GM12874 (cell line): ENCODE data around the gene CXCL14.

Experiments used
- TF ChIP-seq, protein P1 (sequence below): IDR thresholded peaks from 2 replicates; pipeline ENCODE4 v1.5.1; 2011; ENCODE audit warnings: low read depth, mild to moderate bottlenecking, control low read depth, low read length, moderate library complexity; ENCODE audit not compliant: insufficient read depth

CXCL14 gene

DNA sequence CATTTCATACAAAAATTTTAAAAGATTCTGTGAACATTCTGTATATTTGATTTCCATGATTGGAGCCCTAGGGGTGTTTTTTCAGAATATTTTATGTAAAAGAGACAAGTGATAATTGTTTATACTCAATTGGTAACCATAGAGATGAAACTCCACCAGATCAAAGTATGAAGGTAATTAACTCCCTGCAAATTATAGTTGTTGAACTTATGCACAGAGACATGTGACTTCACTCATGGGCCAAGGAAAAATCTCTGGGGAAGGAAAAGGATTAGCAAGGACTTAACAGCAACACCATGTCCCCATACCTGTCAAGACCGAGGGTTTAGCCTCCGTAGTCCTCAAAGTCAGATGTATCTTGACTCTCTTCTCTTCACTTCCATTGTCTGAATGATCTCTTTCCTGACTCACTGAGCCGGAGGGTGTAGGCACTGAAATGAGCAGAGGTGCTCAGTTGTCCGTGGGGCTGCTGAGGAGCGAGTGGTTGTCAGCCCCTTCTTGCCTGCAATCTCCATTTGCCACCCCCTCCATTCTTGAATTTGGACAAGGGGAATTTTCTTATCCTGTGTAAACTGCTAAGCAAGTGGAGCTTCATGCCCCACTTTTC, 17.5 kb upstream of the CXCL14 start:
- TF ChIP-seq, protein P1, sequence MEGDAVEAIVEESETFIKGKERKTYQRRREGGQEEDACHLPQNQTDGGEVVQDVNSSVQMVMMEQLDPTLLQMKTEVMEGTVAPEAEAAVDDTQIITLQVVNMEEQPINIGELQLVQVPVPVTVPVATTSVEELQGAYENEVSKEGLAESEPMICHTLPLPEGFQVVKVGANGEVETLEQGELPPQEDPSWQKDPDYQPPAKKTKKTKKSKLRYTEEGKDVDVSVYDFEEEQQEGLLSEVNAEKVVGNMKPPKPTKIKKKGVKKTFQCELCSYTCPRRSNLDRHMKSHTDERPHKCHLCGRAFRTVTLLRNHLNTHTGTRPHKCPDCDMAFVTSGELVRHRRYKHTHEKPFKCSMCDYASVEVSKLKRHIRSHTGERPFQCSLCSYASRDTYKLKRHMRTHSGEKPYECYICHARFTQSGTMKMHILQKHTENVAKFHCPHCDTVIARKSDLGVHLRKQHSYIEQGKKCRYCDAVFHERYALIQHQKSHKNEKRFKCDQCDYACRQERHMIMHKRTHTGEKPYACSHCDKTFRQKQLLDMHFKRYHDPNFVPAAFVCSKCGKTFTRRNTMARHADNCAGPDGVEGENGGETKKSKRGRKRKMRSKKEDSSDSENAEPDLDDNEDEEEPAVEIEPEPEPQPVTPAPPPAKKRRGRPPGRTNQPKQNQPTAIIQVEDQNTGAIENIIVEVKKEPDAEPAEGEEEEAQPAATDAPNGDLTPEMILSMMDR, result no peak

- TF ChIP-seq, protein P1, result no peak
Observed at GRCh38 chr5:135594416-135594960, 15.7 kb upstream of the CXCL14 start.

DNA sequence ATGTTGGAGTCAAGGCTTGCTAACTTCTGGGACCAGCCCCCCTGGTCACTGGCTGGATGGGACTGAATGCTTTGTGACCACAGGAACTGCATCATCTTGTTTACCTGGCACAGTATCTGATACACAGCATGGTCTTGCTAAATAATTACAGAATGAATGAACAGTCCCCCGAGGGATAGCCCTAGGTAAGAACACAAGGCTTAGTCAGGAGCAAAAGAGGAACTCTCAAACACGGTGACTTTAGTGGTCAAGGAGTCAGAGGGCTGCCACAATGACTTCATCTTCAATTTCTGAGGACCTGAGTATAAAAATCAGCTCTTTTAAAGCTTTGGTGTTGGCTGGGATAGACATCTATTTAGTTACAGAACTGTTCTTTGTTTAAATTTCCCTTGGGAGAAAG, 15.1 kb upstream of the CXCL14 start:
- TF ChIP-seq, protein P1, result no peak

DNA sequence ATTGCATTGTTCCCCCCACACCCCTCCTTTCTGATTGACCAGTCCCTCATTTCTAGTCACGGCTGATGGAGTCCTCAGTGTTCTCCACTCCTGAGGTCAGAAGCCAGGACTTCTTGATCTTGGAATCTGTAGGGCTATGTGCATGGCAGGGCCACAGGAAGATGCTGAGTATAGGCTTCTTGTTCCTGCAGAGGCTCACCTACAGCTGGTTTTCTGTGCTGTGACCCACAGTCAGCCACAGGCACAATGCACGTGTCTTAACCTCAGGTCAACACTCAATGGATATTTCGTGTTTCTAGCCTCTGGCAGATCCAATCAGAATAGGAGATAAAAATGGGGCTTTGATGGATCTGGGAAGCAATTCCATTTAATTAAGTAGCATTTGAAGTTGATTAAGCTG, 14.3 kb upstream of the CXCL14 start:
- TF ChIP-seq, protein P1, result no peak

DNA sequence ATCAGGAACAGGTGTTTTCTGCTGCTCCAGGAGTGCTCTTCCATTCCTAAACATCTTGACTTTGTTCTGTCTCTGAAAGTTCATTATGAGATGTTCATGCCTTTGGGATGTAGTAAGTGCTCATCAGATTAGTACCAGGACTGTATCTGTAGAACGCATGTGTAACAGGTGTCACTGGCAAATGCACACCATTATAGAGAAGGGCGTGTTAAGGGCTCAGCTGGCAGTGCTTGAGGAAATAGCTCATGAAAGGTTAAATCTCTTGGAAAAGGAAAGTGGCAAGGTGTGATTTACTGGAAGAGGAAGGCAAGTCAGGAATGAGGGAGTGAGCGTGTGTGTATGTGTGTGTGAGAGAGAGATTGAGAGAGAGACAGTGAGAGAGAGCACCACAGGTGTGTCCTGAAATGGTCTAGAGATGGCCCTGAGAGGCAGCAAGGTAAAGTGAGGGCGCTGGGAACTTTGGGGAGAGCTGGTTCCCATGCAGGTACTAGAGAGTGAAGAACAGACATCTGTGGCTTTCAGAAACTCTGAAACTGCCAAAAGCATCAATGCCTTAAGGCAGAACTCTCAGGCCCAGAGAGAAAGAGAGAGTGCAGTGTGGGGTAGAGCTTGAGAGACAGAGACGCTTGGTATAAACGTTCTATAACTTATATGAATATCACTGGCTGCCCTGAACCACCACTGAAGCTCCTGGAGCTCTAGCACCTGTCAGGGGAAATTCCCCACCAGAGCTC, 13.7 kb upstream of the CXCL14 start:
- TF ChIP-seq, protein P1, result no peak

DNA sequence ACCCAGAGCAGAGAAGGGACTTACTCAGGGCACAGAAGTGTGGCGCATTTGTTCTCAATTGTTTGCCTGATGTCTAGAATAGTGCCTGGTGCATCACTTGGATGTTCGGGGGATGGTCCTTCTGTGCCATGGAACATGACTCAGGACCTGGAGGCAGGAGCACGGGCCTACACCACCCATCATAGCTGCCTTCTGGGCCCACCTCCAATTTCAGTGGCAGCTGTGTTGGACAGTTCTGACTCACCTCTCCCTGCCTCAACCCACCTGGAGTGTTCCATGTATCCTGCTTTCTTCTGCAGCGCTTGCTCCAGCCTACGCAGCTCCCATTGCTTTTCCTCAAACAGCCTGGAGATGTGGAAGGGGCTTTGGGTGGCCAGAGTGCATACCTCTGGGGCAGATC, 12.5 kb upstream of the CXCL14 start:
- TF ChIP-seq, protein P1, result no peak

DNA sequence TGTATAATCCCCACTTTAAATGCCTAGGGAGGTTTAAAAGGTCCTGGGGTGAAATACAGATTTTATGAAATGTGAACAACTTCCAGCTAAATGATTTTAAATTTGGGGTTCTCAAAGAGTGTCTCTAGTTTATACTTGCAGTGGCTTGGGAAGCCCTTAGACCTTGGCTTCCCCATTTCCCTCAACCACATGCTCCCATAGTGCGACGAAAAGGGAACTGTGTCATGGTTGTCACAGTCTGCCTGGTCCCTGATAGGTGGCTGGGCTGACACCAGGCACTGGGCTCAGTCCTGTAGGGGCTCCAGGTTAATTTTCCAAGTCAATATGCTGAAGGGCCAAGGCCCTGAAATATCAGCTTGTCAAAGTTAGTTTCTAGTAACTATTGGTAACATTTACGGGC, 10.4 kb upstream of the CXCL14 start:
- TF ChIP-seq, protein P1, result no peak
